BJ (cell line): ENCODE measurements around the gene ZNG1A. TPM values are rescaled to one million over a fixed set of nuclear protein-coding genes. Genes with fewer than 3 reads are reported as not detected.
"Not testable (repeated sequence)": the region's sequence is repeated elsewhere in the genome, so short reads cannot be mapped to it uniquely, and the experiment has no call there.

Experiments
- CTCF ChIA-PET: fragments of 350-600 bp; formaldehyde crosslinking; extraction: SDS; loops from one replicate; lab custom pipeline; 2021; ENCODE audit warnings: antibody characterized with exemption, inconsistent platforms; lab: Yijun Ruan, JAX
- POLR2A ChIA-PET: fragments of 300-600 bp; sonication (Branson Sonifier 250); formaldehyde crosslinking; extraction: SDS; loops from one replicate; lab custom pipeline; 2021; ENCODE audit warnings: antibody characterized with exemption; lab: Charles Lee
- DNase-seq: peaks from one replicate; pipeline ENCODE4 v3.0.0-alpha.2; 2011; ENCODE audit warnings: low read depth
- H3K27me3 ChIP-seq: 2 replicates; pipeline ENCODE4 v1.6.0; 2011; ENCODE audit warnings: low read length; ENCODE audit not compliant: control insufficient read depth, insufficient read depth
- H3K36me3 ChIP-seq: 2 replicates; pipeline ENCODE4 v1.5.1; 2011; ENCODE audit warnings: low read length; ENCODE audit not compliant: control insufficient read depth, insufficient read depth
- H3K4me3 ChIP-seq: 2 replicates; pipeline ENCODE4 v1.5.1; 2011; ENCODE audit warnings: low read depth, mild to moderate bottlenecking, control low read depth, low read length
- polyA plus RNA-seq: library from polyadenylated mRNA; depleted of rRNA; stranded (reverse); fragments of >200 nt; gene quantifications from 2 replicates; pipeline ENCODE4 v1.2.3, GENCODE V29; 2011

ZNG1A gene
- polyA plus RNA-seq, 1 experiment, result 7.0 TPM

- POLR2A ChIA-PET, CTCF ChIA-PET: not testable (repeated sequence)
Measured at GRCh38 chr9:108742-109495, 69.9 kb downstream of the ZNG1A start.

GRCh38 chr9:105991-106390 lies 72.9 kb downstream of the ZNG1A start:
- H3K4me3 ChIP-seq, CTCF ChIA-PET, DNase-seq, H3K27me3 ChIP-seq, POLR2A ChIA-PET, H3K36me3 ChIP-seq: not testable (repeated sequence)

More at GRCh38 chr9:108742-109495, 69.9 kb downstream of the ZNG1A start:
- not testable (repeated sequence) for H3K36me3 ChIP-seq, H3K4me3 ChIP-seq, H3K27me3 ChIP-seq, DNase-seq

GRCh38 chr9:100430-100829 lies 78.4 kb downstream of the ZNG1A start:
- H3K36me3 ChIP-seq, CTCF ChIA-PET, POLR2A ChIA-PET, DNase-seq, H3K27me3 ChIP-seq, H3K4me3 ChIP-seq: not testable (repeated sequence)

GRCh38 chr9:99867-100266 lies 79.0 kb downstream of the ZNG1A start:
- CTCF ChIA-PET, H3K4me3 ChIP-seq, H3K27me3 ChIP-seq, DNase-seq, POLR2A ChIA-PET, H3K36me3 ChIP-seq: not testable (repeated sequence)

- H3K4me3 ChIP-seq, H3K36me3 ChIP-seq, POLR2A ChIA-PET, H3K27me3 ChIP-seq, CTCF ChIA-PET, DNase-seq: not testable (repeated sequence)
Measured at GRCh38 chr9:98775-99174, 80.1 kb downstream of the ZNG1A start.

GRCh38 chr9:94992-95391 lies 83.9 kb downstream of the ZNG1A start:
- H3K4me3 ChIP-seq, POLR2A ChIA-PET, DNase-seq, H3K27me3 ChIP-seq, H3K36me3 ChIP-seq, CTCF ChIA-PET: not testable (repeated sequence)

- H3K4me3 ChIP-seq, H3K27me3 ChIP-seq, DNase-seq, POLR2A ChIA-PET, H3K36me3 ChIP-seq, CTCF ChIA-PET: not testable (repeated sequence)
Measured at GRCh38 chr9:94323-94722, 84.5 kb downstream of the ZNG1A start.

- H3K27me3 ChIP-seq, H3K36me3 ChIP-seq, H3K4me3 ChIP-seq, POLR2A ChIA-PET, CTCF ChIA-PET, DNase-seq: not testable (repeated sequence)
Measured at GRCh38 chr9:93909-94308, 84.9 kb downstream of the ZNG1A start.

- DNase-seq, H3K27me3 ChIP-seq, H3K4me3 ChIP-seq, POLR2A ChIA-PET, H3K36me3 ChIP-seq, CTCF ChIA-PET: not testable (repeated sequence)
Measured at GRCh38 chr9:90851-91250, 88.0 kb downstream of the ZNG1A start.

- H3K4me3 ChIP-seq, DNase-seq, H3K27me3 ChIP-seq, H3K36me3 ChIP-seq, CTCF ChIA-PET, POLR2A ChIA-PET: not testable (repeated sequence)
Measured at GRCh38 chr9:88396-89037, 90.3 kb downstream of the ZNG1A start.

GRCh38 chr9:87860-88259 lies 91.0 kb downstream of the ZNG1A start:
- CTCF ChIA-PET, H3K27me3 ChIP-seq, POLR2A ChIA-PET, H3K36me3 ChIP-seq, DNase-seq, H3K4me3 ChIP-seq: not testable (repeated sequence)

GRCh38 chr9:87105-87504 lies 91.8 kb downstream of the ZNG1A start:
- CTCF ChIA-PET, DNase-seq: not testable (repeated sequence)

GRCh38 chr9:86697-87096 lies 92.2 kb downstream of the ZNG1A start:
- H3K36me3 ChIP-seq, POLR2A ChIA-PET, H3K4me3 ChIP-seq, CTCF ChIA-PET, DNase-seq, H3K27me3 ChIP-seq: not testable (repeated sequence)

More at GRCh38 chr9:87105-87504, 91.8 kb downstream of the ZNG1A start:
- H3K27me3 ChIP-seq, H3K4me3 ChIP-seq, POLR2A ChIA-PET, H3K36me3 ChIP-seq: not testable (repeated sequence)
